Activated naive CD8-positive, alpha-beta T cell treated with anti-CD3 and anti-CD28 coated beads, Interleukin-2, amount 10 ng/mL, durations not matched to agents 7 days and 5 days (primary cell): Measurements from ENCODE around the gene SMG6. TPM values are rescaled to one million over a fixed set of nuclear protein-coding genes. Genes with fewer than 3 reads are reported as not detected.

ENCODE experiments used
- ATAC-seq: fragments of 150-1000 bp; cut with Tn5 transposase; one replicate; pipeline ENCODE4 v1.10.0; 2021; ENCODE audit warnings: low read depth, moderate library complexity
- POLR2A ChIA-PET: fragments of 350-600 bp; sonication (Branson Sonifier 250); formaldehyde crosslinking; loops from one replicate; lab custom pipeline; 2021; ENCODE audit warnings: antibody characterized with exemption; lab: Charles Lee
- DNase-seq: peaks from one replicate; pipeline ENCODE4 v3.0.0; 2021
- H3K27ac Mint-ChIP-seq: one replicate; pipeline ENCODE4 v1.8.0; 2022; ENCODE audit warnings: mild to moderate bottlenecking, mixed read lengths
- H3K27me3 Mint-ChIP-seq: one replicate; pipeline ENCODE4 v1.8.0; 2022; ENCODE audit warnings: mild to moderate bottlenecking, moderate library complexity, mixed read lengths
- H3K36me3 Mint-ChIP-seq: one replicate; pipeline ENCODE4 v1.8.0; 2021; ENCODE audit warnings: mild to moderate bottlenecking, mixed read lengths
- H3K4me1 Mint-ChIP-seq: one replicate; pipeline ENCODE4 v1.8.0; 2021; ENCODE audit warnings: mixed read lengths
- H3K4me3 Mint-ChIP-seq: one replicate; pipeline ENCODE4 v1.8.0; 2022; ENCODE audit warnings: mild to moderate bottlenecking, moderate library complexity, mixed read lengths
- H3K9me3 Mint-ChIP-seq: one replicate; pipeline ENCODE4 v1.8.0; 2021; ENCODE audit warnings: mixed read lengths
- total RNA-seq, 2 experiments: library from RNA; stranded (reverse); gene quantifications; one replicate each; pipeline ENCODE4 v1.2.3, GENCODE V29; 2021

The SMG6 gene
- total RNA-seq, 2 experiments from 2014 or later, result 48.5 to 58.3 TPM

GRCh38 chr17:2054512-2055291 is 248.9 kb downstream of the SMG6 start, which contains the start of gene HIC1:
HIC1 (plus strand) TSS chr17:2055103; CDS start chr17:2056691, 1,588 bp downstream.
- DNase-seq, result peak; percentile 96
- peak within 1 kb of the TSS; percentile 85 for H3K4me3 Mint-ChIP-seq
- H3K27ac Mint-ChIP-seq, result peak within 1 kb of the TSS; percentile 76
- peaks cover 6% of the 10 kb centered on the region for H3K36me3 Mint-ChIP-seq
- no peaks in the 10 kb centered on the region for H3K9me3 Mint-ChIP-seq
- POLR2A ChIA-PET, result interaction anchor here (0.8 to 7.6 kb wide), 21 partner anchors 8 to 338 kb away, joined by 3 to 95 read pairs (median 8); partner anchors contain the start of genes SGSM2 and TSR1
- peaks cover 18% of the 10 kb centered on the region for H3K4me1 Mint-ChIP-seq
- H3K27me3 Mint-ChIP-seq, result peaks cover 14% of the 10 kb centered on the region
- peak; percentile 51 for ATAC-seq

- Mint-ChIP-seq H3K36me3 (peaks cover 3% of the 10 kb centered on the region), H3K4me1 (peaks cover 17% of the 10 kb centered on the region), H3K9me3 (no peaks in the 10 kb centered on the region), H3K27me3 (peaks cover 14% of the 10 kb centered on the region), H3K27ac (peak overlapping the region; percentile 75), H3K4me3 (peak overlapping the region; percentile 85)
- DNase-seq (peak; percentile 80), ATAC-seq (peak; percentile 0)
- POLR2A ChIA-PET, result interaction anchor here (0.8 to 7.6 kb wide), 17 partner anchors 8 to 299 kb away, joined by 4 to 95 read pairs (median 10); partner anchors contain the start of genes SGSM2 and TSR1
Observed at GRCh38 chr17:2054262-2054511, 249.4 kb downstream of the SMG6 start.

GRCh38 chr17:2053380-2054261 is 250.0 kb downstream of the SMG6 start:
- DNase-seq (peak; percentile 90), ATAC-seq (peak; percentile 25)
- Mint-ChIP-seq H3K27me3 (peaks cover 14% of the 10 kb centered on the region), H3K4me1 (peaks cover 18% of the 10 kb centered on the region), H3K27ac (peak overlapping the region; percentile 75), H3K9me3 (no peaks in the 10 kb centered on the region), H3K4me3 (peak overlapping the region; percentile 85), H3K36me3 (peaks cover 3% of the 10 kb centered on the region)
- POLR2A ChIA-PET, result interaction anchor here (0.6 to 7.6 kb wide), 13 partner anchors 17 to 798 kb away, joined by 3 to 95 read pairs (median 4); partner anchors contain the start of genes SGSM2 and TSR1

DNA sequence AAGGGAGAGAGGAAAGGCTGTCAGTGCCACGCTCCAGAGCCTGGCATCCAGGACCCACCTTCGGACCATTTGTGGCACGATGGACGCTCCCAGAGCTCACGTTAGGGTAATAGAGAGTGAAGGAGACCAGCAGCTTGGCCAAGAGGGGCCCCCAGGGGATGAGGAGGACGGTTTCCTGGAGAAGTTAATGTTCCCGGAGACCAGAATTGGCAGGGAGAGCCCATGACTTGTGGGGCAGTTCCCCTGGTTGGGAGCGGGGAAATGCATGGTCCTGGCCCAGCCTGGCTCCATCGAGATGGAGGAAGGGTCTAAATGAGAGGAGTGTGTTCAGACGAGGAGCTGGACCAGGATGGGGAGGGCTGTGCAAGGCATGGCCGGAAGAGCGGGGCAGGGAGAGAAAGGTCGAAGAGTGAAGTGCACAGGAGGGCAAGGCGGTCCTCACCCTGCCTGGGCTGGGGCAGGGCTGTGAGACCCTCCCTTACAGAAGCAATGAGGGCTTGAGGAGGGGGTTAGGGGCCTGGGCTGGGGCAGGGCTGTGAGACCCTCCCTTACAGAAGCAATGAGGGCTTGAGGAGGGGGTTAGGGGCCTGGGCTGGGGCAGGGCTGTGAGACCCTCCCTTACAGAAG is 251.5 kb downstream of the SMG6 start:
- ATAC-seq, result no peak
- Mint-ChIP-seq H3K4me1 (peaks cover 18% of the 10 kb centered on the region), H3K27ac (peak overlapping the region; percentile 44), H3K27me3 (peaks cover 18% of the 10 kb centered on the region), H3K36me3 (peaks cover 1% of the 10 kb centered on the region), H3K9me3 (no peaks in the 10 kb centered on the region), H3K4me3 (peak overlapping the region; percentile 34)
- DNase-seq, result no peak
- POLR2A ChIA-PET, result interaction anchor here (0.6 to 2.1 kb wide), 4 partner anchors 208 to 341 kb away, joined by 3 to 6 read pairs (median 3); partner anchors contain the start of gene TSR1

DNA sequence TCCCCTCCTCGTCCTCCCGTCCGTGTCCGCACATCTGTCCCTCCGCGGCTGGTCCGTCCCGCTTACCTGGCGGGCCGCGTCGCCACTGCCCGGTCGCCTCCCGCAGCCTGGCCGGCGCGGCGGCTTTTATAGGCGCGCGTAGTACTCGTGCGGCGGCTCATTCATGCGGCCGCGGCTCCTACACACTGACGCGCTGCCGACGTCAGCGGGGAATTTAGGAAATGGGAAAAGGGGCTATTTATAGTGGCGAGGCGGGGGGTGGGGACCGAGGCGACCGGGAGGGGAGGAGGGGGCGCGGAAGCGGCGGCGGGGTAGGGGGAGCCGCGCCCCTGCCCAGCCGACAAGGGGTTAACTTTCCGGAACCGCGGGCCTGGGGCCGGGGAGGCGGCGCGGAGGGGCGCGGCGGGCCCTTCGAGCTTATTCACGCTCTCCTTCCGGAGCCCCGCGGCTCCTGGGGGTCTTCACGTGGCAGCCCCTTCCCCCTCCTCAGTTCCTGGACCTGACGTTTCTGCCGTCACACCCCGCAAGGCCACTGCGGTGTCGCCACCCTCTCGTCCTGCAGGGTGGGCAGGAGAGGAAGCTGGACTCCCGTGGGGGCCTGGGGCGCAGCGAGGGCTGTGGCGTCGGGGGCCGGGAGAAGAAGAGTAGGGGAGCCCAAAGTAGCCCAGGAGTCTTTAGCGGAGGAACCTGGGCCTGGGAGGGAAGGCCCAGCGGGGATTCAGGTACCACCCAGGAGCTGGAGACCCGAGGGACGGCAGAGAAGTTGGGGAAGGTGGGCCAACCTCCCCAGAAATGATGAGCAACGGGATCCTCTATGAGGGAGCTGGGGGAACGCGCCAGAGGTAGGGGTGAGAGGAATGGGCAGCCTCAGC is 252.3 kb downstream of the SMG6 start:
- Mint-ChIP-seq H3K4me3 (peak overlapping the region; percentile 68), H3K27ac (peak overlapping the region; percentile 69), H3K27me3 (peaks cover 18% of the 10 kb centered on the region), H3K36me3 (no peaks in the 10 kb centered on the region), H3K4me1 (peaks cover 18% of the 10 kb centered on the region), H3K9me3 (no peaks in the 10 kb centered on the region)
- ATAC-seq (no peak), DNase-seq (no peak)
- POLR2A ChIA-PET, result interaction anchor here (0.6 to 2.1 kb wide), 6 partner anchors 194 to 342 kb away, joined by 3 to 6 read pairs (median 3); partner anchors contain the start of gene TSR1

DNA sequence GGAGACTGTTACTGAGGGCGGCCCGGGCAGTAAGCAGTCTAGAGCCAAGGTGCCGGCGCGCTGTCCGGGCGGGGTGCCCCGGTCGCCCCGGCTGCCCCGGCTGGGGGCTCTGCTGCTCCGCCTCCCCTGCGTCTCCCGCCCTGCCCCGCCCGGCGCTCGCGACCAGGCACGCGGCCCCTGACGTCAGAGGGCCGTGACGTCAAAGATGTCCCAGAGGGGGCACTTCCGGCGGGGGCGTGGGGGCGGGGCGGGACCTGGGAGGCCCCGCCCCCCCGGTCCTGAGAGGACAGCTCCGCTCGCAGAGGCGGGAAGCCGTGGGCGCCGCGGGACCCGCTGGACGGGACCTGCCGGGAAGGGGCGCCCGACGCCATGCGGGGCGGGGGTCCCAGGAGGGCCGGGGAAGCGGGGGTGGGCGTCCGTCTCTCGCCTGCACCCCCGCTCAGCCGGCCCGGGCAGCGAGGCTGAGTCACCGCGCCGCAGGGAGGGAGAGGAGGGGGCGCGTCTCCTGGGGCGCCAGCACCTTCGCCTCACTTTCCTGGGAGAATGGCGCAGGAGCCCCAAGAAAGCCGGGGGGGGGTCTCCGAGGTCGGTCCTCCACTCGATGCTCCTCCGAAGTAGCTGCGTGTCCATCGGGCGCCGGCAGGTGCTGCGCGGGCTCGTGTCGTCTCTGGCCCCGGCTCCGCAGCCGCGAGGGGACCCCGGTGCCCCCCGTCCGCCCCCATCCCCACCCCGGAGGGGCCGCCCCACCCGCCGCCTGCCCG is 253.1 kb downstream of the SMG6 start:
- POLR2A ChIA-PET, result interaction anchor here (1.0 to 2.1 kb wide), 4 partner anchors 195 to 286 kb away, joined by 3 to 6 read pairs (median 4); partner anchors contain the start of gene TSR1
- DNase-seq (peak; percentile 85), ATAC-seq (peak; percentile 4)
- Mint-ChIP-seq H3K36me3 (no peaks in the 10 kb centered on the region), H3K9me3 (no peaks in the 10 kb centered on the region), H3K27ac (no peak overlapping the region), H3K4me1 (peaks cover 18% of the 10 kb centered on the region), H3K27me3 (peaks cover 18% of the 10 kb centered on the region), H3K4me3 (no peak overlapping the region)

DNA sequence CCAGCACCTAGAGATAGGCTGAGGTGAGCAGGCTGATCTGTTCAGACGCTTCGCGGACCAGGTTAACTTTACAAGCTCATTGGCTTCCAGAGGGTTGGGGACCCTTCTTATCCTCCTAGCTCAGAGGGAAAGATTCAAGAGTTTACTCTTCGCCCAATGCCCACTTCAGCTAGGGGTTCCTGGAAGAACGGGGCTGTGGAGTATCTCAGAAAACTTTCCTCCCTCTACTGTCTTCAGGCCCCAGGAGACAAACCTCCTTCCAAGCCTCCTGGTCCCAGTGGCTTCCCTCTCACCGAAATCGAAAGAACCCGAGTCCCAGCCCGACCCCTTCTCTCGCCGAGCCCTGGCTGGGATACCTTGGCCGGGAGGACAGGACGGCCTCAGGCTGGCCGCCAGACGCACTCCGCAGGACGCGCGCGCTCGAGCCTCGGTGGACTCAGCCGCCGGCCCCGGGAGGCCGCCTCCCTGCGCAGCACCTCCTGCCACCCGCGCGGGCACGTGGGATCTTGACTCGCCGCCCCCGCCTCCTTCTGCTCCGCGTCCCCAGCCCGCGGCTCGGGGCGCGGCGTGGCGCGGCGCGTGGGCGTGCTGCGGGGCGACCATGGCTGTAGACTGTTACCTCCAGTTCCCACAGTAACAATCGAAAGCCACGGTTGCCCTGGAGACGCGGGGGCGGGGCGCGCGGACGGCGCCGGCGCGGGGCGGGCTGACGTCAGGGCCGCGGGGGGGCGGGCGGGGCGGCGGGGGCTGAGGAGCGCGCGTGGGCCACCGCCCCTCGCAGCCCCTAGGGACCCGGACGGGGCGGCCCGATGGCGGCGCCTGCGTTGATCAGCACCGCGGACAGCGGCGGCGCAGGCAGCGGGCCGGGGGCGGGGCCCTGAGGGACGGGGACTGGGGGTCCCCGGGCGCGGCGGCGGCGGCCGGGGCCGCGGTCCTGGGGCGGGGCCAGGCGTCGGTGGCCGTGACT is 254.0 kb downstream of the SMG6 start:
- H3K27ac Mint-ChIP-seq, result peak overlapping the region; percentile 42
- H3K9me3 Mint-ChIP-seq, result no peaks in the 10 kb centered on the region
- POLR2A ChIA-PET, result interaction anchor here (1.2 to 2.1 kb wide), 3 partner anchors 29 to 287 kb away, joined by 3 to 6 read pairs (median 5); partner anchors contain the start of gene TSR1
- peaks cover 19% of the 10 kb centered on the region for H3K4me1 Mint-ChIP-seq
- peaks cover 18% of the 10 kb centered on the region for H3K27me3 Mint-ChIP-seq
- peak overlapping the region; percentile 74 for H3K4me3 Mint-ChIP-seq
- peak; percentile 92 for DNase-seq
- ATAC-seq, result peak; percentile 29
- H3K36me3 Mint-ChIP-seq, result peaks cover 2% of the 10 kb centered on the region

DNA sequence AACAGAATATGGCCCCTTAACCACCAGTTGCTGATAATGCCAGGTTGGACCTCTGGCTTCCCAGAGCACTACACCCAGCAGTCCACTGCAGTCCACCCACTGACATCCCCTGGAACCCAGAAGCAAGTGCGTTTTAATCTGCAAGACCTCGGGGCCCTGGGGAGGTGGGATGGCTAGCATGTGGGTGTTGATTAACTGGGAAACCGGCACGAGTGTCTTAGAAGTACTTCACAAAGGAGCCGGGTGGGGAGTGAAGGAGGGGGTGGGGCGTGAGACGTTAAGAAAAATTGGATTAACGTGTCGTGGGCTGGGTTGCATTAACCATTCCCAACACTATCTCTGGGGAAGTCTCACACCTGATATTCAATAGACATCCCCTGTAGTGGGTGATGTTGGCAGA is 254.8 kb downstream of the SMG6 start:
- Mint-ChIP-seq H3K4me3 (peak overlapping the region; percentile 74), H3K36me3 (peaks cover 3% of the 10 kb centered on the region), H3K9me3 (no peaks in the 10 kb centered on the region), H3K27me3 (peaks cover 18% of the 10 kb centered on the region), H3K4me1 (peaks cover 19% of the 10 kb centered on the region), H3K27ac (no peak overlapping the region)
- ATAC-seq, result no peak
- POLR2A ChIA-PET, result interaction anchor here (1.2 kb wide), 1 partner anchor 28 kb away, joined by 3 read pairs; no protein-coding TSS in a partner anchor
- DNase-seq, result no peak

DNA sequence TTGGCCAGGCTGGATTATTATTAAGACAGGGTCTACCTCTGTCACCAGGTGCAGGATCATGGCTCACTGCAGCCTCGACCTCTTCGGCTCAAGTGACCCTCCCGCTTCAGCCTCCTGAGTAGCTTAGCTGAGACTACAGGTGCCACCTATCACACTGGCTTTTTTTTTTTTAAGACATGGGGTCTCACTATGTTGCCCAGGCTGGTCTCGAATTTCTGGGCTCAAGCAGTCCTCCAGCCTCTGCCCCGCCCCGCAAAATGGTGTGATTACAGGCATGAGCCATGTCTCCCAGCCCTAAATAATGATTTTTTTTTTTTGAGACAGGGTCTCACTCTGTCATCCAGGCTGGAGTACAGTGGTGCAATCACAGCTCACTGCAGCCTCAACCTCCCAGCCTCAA is 256.0 kb downstream of the SMG6 start:
- Mint-ChIP-seq H3K4me1 (peaks cover 21% of the 10 kb centered on the region), H3K36me3 (peaks cover 10% of the 10 kb centered on the region), H3K27ac (no peak overlapping the region), H3K9me3 (no peaks in the 10 kb centered on the region), H3K4me3 (no peak overlapping the region), H3K27me3 (peaks cover 14% of the 10 kb centered on the region)
- POLR2A ChIA-PET, result no interaction called here
- DNase-seq, result no peak
- no peak for ATAC-seq

GRCh38 chr17:2044263-2044894 is 259.2 kb downstream of the SMG6 start:
- no peak for ATAC-seq
- Mint-ChIP-seq H3K27ac (no peak overlapping the region), H3K9me3 (no peaks in the 10 kb centered on the region), H3K27me3 (peaks cover 5% of the 10 kb centered on the region), H3K4me1 (peaks cover 15% of the 10 kb centered on the region), H3K36me3 (peaks cover 12% of the 10 kb centered on the region), H3K4me3 (no peak overlapping the region)
- no peak for DNase-seq
- POLR2A ChIA-PET, result no interaction called here
